Endodermal cell (in vitro differentiated cells): ENCODE results near the gene GALR3. TPM values are rescaled to one million over a fixed set of nuclear protein-coding genes. Genes with fewer than 3 reads are reported as not detected.

Source experiments
- DNase-seq: peaks from one replicate; pipeline ENCODE4 v3.0.0-alpha.2; 2017
- H3K27ac ChIP-seq: 2 replicates; pipeline ENCODE4 v1.5.1; 2013; ENCODE audit warnings: mild to moderate bottlenecking, low read depth, low read length, moderate library complexity
- H3K27me3 ChIP-seq: 2 replicates; pipeline ENCODE4 v1.6.1; 2013; ENCODE audit warnings: mild to moderate bottlenecking, low read length, moderate library complexity; ENCODE audit not compliant: insufficient read depth, control insufficient read depth, poor library complexity, severe bottlenecking
- H3K36me3 ChIP-seq: 2 replicates; pipeline ENCODE4 v1.7.0; 2013; ENCODE audit warnings: mild to moderate bottlenecking, low read length, moderate library complexity; ENCODE audit not compliant: control insufficient read depth, insufficient read depth
- H3K4me1 ChIP-seq: one replicate; pipeline ENCODE4 v1.7.0; 2013; ENCODE audit warnings: low read length; ENCODE audit not compliant: control insufficient read depth, insufficient read depth
- H3K4me3 ChIP-seq: 2 replicates; pipeline ENCODE4 v1.5.1; 2013; ENCODE audit warnings: mild to moderate bottlenecking, low read length, moderate library complexity
- H3K9ac ChIP-seq: 2 replicates; pipeline ENCODE4 v1.6.1; 2013; ENCODE audit warnings: mild to moderate bottlenecking, low read length, moderate library complexity; ENCODE audit not compliant: poor library complexity, severe bottlenecking; ENCODE audit errors: extremely low read depth
- H3K9me3 ChIP-seq: 2 replicates; pipeline ENCODE4 v1.6.1; 2013; ENCODE audit warnings: mild to moderate bottlenecking, low read length, moderate library complexity; ENCODE audit not compliant: control insufficient read depth
- H3K27ac Mint-ChIP-seq: 2 replicates; pipeline ENCODE4 v1.8.0; 2020; ENCODE audit warnings: mixed read lengths
- H3K27me3 Mint-ChIP-seq: 2 replicates; pipeline ENCODE4 v1.8.0; 2021; ENCODE audit warnings: mild to moderate bottlenecking, mixed read lengths; ENCODE audit not compliant: insufficient read depth
- H3K36me3 Mint-ChIP-seq: 2 replicates; pipeline ENCODE4 v1.8.0; 2020; ENCODE audit warnings: low read depth, mixed read lengths
- H3K4me1 Mint-ChIP-seq: 2 replicates; pipeline ENCODE4 v1.8.0; 2020; ENCODE audit warnings: mixed read lengths
- H3K4me3 Mint-ChIP-seq: 2 replicates; pipeline ENCODE4 v1.8.0; 2020; ENCODE audit warnings: mild to moderate bottlenecking, moderate library complexity, mixed read lengths
- H3K9me3 Mint-ChIP-seq: 2 replicates; pipeline ENCODE4 v1.8.0; 2020; ENCODE audit warnings: mild to moderate bottlenecking, mixed read lengths
- CTCF ChIP-seq: fragments of 200-600 bp; sonication (generic); conservative IDR thresholded peaks from 2 replicates; pipeline ENCODE4 v1.5.0; 2021; ENCODE audit warnings: antibody characterized with exemption, mild to moderate bottlenecking
- WGBS, 2 experiments: methylation state at CpG; one replicate each; pipeline versions ENCODE4 v1.1.5 to v1.1.7; 2013; ENCODE audit warnings: missing lambda C conversion rate in 2 of 2, mixed read lengths in 1 of 2; ENCODE audit not compliant: insufficient coverage in 1 of 2, insufficient read length in 1 of 2; 5-methylcytosine and 5-hydroxymethylcytosine counted together
- total RNA-seq, 2 donors: library from RNA; stranded (reverse); fragmentation: NEBNext Ultra II Directional in 1 of 2; extraction: Animal tissue kit (Norgen Biotek cat#: 25700) in 1 of 2; gene quantifications; 2 replicates in 1 of 2; 3 replicates in 1 of 2; pipeline ENCODE4 v1.2.1, GENCODE V29; 2021

GALR3 gene
- total RNA-seq, 2 donors from 2014 or later: 0.40 to 0.77 TPM

- H3K4me1 Mint-ChIP-seq: peaks cover 12% of the 10 kb centered on the region
- WGBS, 2 experiments: 88 to 90% methylated on average over 9 to 13 of the region's 13 CpGs
- peak; percentile 75 for DNase-seq
- Histone ChIP-seq H3K4me1 (no peaks in the 10 kb centered on the region), H3K9me3 (no peaks in the 10 kb centered on the region), H3K36me3 (no peaks in the 10 kb centered on the region), H3K4me3 (no peak overlapping the region), H3K9ac (no peak overlapping the region), H3K27me3 (no peaks in the 10 kb centered on the region), H3K27ac (no peak overlapping the region)
- no peak overlapping the region for H3K4me3 Mint-ChIP-seq
- no peak overlapping the region for H3K27ac Mint-ChIP-seq
- H3K9me3 Mint-ChIP-seq: peaks cover 9% of the 10 kb centered on the region
- H3K27me3 Mint-ChIP-seq: peaks cover 8% of the 10 kb centered on the region
- TF ChIP-seq CTCF: peak; percentile 70
- no peaks in the 10 kb centered on the region for H3K36me3 Mint-ChIP-seq
Measured at GRCh38 chr22:37781434-37782059, 41.6 kb upstream of the GALR3 start.

DNA sequence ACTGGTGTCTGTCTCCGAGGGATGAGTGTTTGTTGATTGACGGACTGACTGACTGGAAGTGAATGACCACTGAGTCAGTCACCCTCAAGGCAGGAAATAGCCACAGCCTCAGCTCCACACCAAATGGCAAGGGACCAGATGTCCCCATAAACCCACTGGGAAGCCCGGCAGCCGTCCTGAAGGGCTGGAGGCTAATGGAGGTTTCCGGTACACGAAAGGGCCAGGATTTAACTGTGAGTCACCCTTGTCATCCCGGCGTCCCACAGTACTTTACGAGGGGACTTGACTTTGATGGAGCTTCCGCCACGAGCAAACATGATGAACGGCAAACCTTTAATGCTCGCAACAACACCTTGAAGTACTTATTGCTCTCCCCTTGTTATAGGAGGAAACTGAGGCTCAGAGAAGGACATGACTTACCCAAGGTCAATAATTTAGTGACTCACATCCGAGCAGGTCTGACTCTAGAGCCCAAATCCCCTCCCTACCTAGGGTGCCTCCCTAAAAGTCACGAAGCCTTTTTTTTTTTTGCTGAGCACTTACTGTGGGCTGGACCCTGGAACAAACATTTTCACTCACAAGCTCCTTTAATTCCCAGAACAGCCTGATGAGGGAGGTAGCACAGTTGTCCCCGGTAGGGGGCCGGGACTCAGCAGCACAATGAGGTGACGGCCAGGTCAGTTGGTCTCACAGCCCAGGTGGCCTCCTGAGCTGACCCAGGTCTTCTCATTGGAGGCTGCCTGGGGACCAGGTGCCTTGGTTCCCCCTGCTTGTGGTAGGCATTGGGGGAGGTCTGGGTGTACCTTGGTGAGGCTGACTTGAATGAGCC lies 40.6 kb upstream of the GALR3 start:
- Histone ChIP-seq H3K36me3 (no peaks in the 10 kb centered on the region), H3K4me1 (no peaks in the 10 kb centered on the region), H3K9ac (no peak overlapping the region), H3K9me3 (no peaks in the 10 kb centered on the region), H3K27ac (no peak overlapping the region), H3K4me3 (no peak overlapping the region), H3K27me3 (no peaks in the 10 kb centered on the region)
- TF ChIP-seq CTCF: peak; percentile 62
- DNase-seq: peak; percentile 45
- Mint-ChIP-seq H3K27ac (no peak overlapping the region), H3K27me3 (peaks cover 11% of the 10 kb centered on the region), H3K9me3 (peaks cover 15% of the 10 kb centered on the region), H3K4me1 (peaks cover 12% of the 10 kb centered on the region), H3K36me3 (no peaks in the 10 kb centered on the region), H3K4me3 (no peak overlapping the region)
- WGBS, 2 experiments: 88 to 93% methylated on average over 15 to 18 of the region's 18 CpGs

DNA sequence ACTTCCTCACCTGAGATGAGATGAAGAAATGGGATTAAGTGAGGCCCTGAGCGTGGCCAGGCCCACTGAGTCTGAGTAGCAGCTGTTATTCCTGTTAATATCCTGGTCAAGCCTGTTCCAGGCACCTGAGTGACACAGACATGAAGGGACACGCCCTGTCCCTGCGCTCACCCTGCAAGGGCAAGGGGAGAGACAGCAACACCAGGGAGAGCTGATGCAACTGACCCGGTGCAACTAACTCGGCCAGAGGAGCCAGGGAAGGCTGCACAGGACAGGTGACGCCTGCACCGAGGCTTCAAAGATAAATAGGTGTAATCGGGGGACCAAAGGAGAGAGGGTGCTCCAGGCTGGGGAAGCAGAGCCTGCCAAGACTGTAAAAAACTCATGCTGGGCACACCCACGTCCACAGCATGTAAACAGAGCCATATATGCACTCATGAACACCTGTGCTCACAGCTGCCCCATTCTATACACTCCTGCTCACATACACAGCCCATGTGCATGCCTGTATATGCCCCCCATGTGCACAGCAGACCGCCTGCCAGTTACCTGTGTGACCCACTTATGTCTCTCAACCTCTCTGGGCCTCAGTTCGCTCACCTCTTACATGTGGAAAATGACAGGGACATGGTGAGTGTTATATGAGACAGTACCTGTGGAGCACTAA lies 38.2 kb upstream of the GALR3 start:
- 82% methylated on average over 10 to 11 of the region's 11 CpGs for WGBS, 2 experiments
- H3K27me3 Mint-ChIP-seq: peaks cover 9% of the 10 kb centered on the region

More for the DNA sequence above, 38.2 kb upstream of the GALR3 start:
- no peak overlapping the region for H3K27ac ChIP-seq
- no peaks in the 10 kb centered on the region for H3K36me3 ChIP-seq
- H3K4me1 Mint-ChIP-seq: peaks cover 8% of the 10 kb centered on the region
- TF ChIP-seq CTCF: no peak
- H3K36me3 Mint-ChIP-seq: no peaks in the 10 kb centered on the region
- H3K27me3 ChIP-seq: no peaks in the 10 kb centered on the region
- no peak overlapping the region for H3K4me3 Mint-ChIP-seq
- no peak overlapping the region for H3K4me3 ChIP-seq
- H3K4me1 ChIP-seq: no peaks in the 10 kb centered on the region
- H3K9ac ChIP-seq: no peak overlapping the region
- H3K9me3 ChIP-seq: no peaks in the 10 kb centered on the region
- DNase-seq: no peak
- no peak overlapping the region for H3K27ac Mint-ChIP-seq
- H3K9me3 Mint-ChIP-seq: peaks cover 16% of the 10 kb centered on the region
